Measurements from ENCODE around the gene COPA.

Gene COPA

GRCh38 chr1:160363010-160363409, 20.0 kb upstream of the COPA start:
- DNase-seq (ENCODE audit: low read depth in 2 of 2) = no peak

- no peak for DNase-seq (ENCODE audit: low read depth in 2 of 2)
Measured at GRCh38 chr1:160362168-160362957, 19.3 kb upstream of the COPA start.

- DNase-seq (ENCODE audit: low read depth in 2 of 2) = no peak
Measured at GRCh38 chr1:160361814-160362167, 18.7 kb upstream of the COPA start.

- no peak for DNase-seq (ENCODE audit: low read depth in 2 of 2)
Measured at GRCh38 chr1:160361199-160361598, 18.1 kb upstream of the COPA start.

- no peak for DNase-seq (ENCODE audit: low read depth in 2 of 2)
Measured at GRCh38 chr1:160360227-160360695, 17.2 kb upstream of the COPA start.

GRCh38 chr1:160359559-160360226, 16.6 kb upstream of the COPA start:
- no peak for DNase-seq (ENCODE audit: low read depth in 2 of 2)

- no peak for DNase-seq (ENCODE audit: low read depth in 2 of 2)
Measured at GRCh38 chr1:160358073-160358472, 15.0 kb upstream of the COPA start.

GRCh38 chr1:160357286-160358002, 14.4 kb upstream of the COPA start:
- no peak for DNase-seq (ENCODE audit: low read depth in 2 of 2)

- no peak for DNase-seq (ENCODE audit: low read depth in 2 of 2)
Measured at GRCh38 chr1:160354388-160354985, 11.4 kb upstream of the COPA start.

- no peak for DNase-seq (ENCODE audit: low read depth in 2 of 2)
Measured at GRCh38 chr1:160353223-160353622, 10.2 kb upstream of the COPA start.

- no peak for DNase-seq (ENCODE audit: low read depth in 2 of 2)
Measured at GRCh38 chr1:160352555-160352954, 9.5 kb upstream of the COPA start.

GRCh38 chr1:160351629-160352028, 8.6 kb upstream of the COPA start:
- DNase-seq (ENCODE audit: low read depth in 2 of 2) = no peak

- no peak for DNase-seq (ENCODE audit: low read depth in 2 of 2)
Measured at GRCh38 chr1:160346958-160347357, 3.9 kb upstream of the COPA start.

- DNase-seq (ENCODE audit: low read depth in 2 of 2) = no peak
Measured at GRCh38 chr1:160346463-160346862, 3.4 kb upstream of the COPA start.

- DNase-seq (ENCODE audit: low read depth in 2 of 2) = no peak
Measured at GRCh38 chr1:160344936-160345335, 1.9 kb upstream of the COPA start.

- DNase-seq (ENCODE audit: low read depth in 2 of 2) = no peak
Measured at GRCh38 chr1:160344241-160344640, 1.2 kb upstream of the COPA start.

GRCh38 chr1:160342526-160342925, 524 bp downstream of the COPA start:
- no peak for DNase-seq (ENCODE audit: low read depth in 2 of 2)

- no peak for DNase-seq (ENCODE audit: low read depth in 2 of 2)
Measured at GRCh38 chr1:160340866-160341265, 2.2 kb downstream of the COPA start.

GRCh38 chr1:160340146-160340545, 2.9 kb downstream of the COPA start:
- no peak for DNase-seq (ENCODE audit: low read depth in 2 of 2)

- no peak for DNase-seq (ENCODE audit: low read depth in 2 of 2)
Measured at GRCh38 chr1:160338580-160338979, 4.5 kb downstream of the COPA start.

GRCh38 chr1:160332516-160332915, 10.5 kb downstream of the COPA start:
- DNase-seq (ENCODE audit: low read depth in 2 of 2) = no peak

GRCh38 chr1:160330119-160330518, 12.9 kb downstream of the COPA start:
- DNase-seq (ENCODE audit: low read depth in 2 of 2) = no peak
